ENCODE results near the gene PARVB.
A peak's percentile ranks its signal among the peaks of the same experiment; 100 is the strongest.
"Not testable (repeated sequence)": the region's sequence is repeated elsewhere in the genome, so short reads cannot be mapped to it uniquely, and the experiment has no call there.

PARVB gene

GRCh38 chr22:43998679-43999264, 25.3 kb upstream of the PARVB start:
- no peak for DNase-seq (ENCODE audit: low read depth)

GRCh38 chr22:43999378-43999777, 24.7 kb upstream of the PARVB start:
- DNase-seq (ENCODE audit: low read depth), result no peak

GRCh38 chr22:44000123-44000522, 24.0 kb upstream of the PARVB start:
- DNase-seq (ENCODE audit: low read depth), result no peak

- no peak for DNase-seq (ENCODE audit: low read depth)
These were observed 22.6 kb upstream of the PARVB start for GRCh38 chr22:44001521-44001920.

- DNase-seq (ENCODE audit: low read depth), result no peak
These were observed 21.8 kb upstream of the PARVB start for GRCh38 chr22:44002324-44002723.

GRCh38 chr22:44002997-44003396, 21.1 kb upstream of the PARVB start:
- DNase-seq (ENCODE audit: low read depth), result no peak

GRCh38 chr22:44003405-44004103, 20.5 kb upstream of the PARVB start:
- no peak for DNase-seq (ENCODE audit: low read depth)

- DNase-seq (ENCODE audit: low read depth), result no peak
These were observed 20.0 kb upstream of the PARVB start for GRCh38 chr22:44004104-44004460.

GRCh38 chr22:44005524-44005923, 18.6 kb upstream of the PARVB start:
- no peak for DNase-seq (ENCODE audit: low read depth)

- no peak for DNase-seq (ENCODE audit: low read depth)
These were observed 11.9 kb upstream of the PARVB start for GRCh38 chr22:44012162-44012561.

GRCh38 chr22:44012591-44012990, 11.5 kb upstream of the PARVB start:
- DNase-seq (ENCODE audit: low read depth), result no peak

- no peak for DNase-seq (ENCODE audit: low read depth)
These were observed 9.9 kb upstream of the PARVB start for GRCh38 chr22:44014241-44014640.

- not testable (repeated sequence) for DNase-seq (ENCODE audit: low read depth)
These were observed 7.5 kb upstream of the PARVB start for GRCh38 chr22:44016586-44016985.

GRCh38 chr22:44018594-44018993, 5.5 kb upstream of the PARVB start:
- DNase-seq (ENCODE audit: low read depth), result no peak

GRCh38 chr22:44019416-44019815, 4.7 kb upstream of the PARVB start:
- DNase-seq (ENCODE audit: low read depth), result no peak

GRCh38 chr22:44019846-44020245, 4.3 kb upstream of the PARVB start:
- no peak for DNase-seq (ENCODE audit: low read depth)

GRCh38 chr22:44020981-44021380, 3.1 kb upstream of the PARVB start:
- DNase-seq (ENCODE audit: low read depth), result no peak

GRCh38 chr22:44023404-44024287, 456 bp upstream of the PARVB start:
- no peak for DNase-seq (ENCODE audit: low read depth)

- no peak for DNase-seq (ENCODE audit: low read depth)
These were observed 1.3 kb downstream of the PARVB start for GRCh38 chr22:44025171-44026065.

- no peak for DNase-seq (ENCODE audit: low read depth)
These were observed 2.0 kb downstream of the PARVB start for GRCh38 chr22:44026066-44026629.

- peak; percentile 40 for DNase-seq (ENCODE audit: low read depth)
These were observed 2.8 kb downstream of the PARVB start for GRCh38 chr22:44026630-44027511.
